Inferior parietal cortex (tissue), 1 donor: Measurements from ENCODE around the gene LRRC36.

ENCODE experiments used
- DNase-seq: peaks from one replicate; pipeline ENCODE4 v3.0.0-alpha.2; 2016; ENCODE audit errors: extremely low spot score

LRRC36 gene, protein sequence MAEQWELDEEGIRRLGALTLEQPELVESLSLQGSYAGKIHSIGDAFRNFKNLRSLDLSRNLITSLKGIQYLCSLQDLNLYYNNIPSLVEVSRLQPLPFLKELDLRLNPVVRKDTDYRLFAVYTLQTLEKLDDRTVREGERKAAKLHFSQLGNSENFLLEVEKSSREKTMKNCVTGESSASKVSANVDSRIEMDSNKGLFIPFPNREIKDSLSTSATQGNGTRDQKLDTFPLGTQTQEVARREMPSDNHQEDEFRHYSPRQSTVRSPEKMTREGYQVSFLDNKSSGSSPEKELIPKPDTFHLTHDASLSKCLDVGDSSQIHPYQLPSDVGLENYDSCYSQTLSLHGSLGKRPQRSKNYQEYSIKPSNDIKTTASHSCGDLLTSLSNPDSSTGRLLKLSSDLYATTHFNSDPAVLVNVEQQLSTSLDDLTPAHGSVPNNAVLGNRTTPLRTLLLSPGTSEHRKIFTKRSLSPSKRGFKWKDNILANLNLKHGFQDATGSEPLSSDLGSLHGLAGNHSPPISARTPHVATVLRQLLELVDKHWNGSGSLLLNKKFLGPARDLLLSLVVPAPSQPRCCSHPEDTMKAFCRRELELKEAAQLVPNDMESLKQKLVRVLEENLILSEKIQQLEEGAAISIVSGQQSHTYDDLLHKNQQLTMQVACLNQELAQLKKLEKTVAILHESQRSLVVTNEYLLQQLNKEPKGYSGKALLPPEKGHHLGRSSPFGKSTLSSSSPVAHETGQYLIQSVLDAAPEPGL

DNA sequence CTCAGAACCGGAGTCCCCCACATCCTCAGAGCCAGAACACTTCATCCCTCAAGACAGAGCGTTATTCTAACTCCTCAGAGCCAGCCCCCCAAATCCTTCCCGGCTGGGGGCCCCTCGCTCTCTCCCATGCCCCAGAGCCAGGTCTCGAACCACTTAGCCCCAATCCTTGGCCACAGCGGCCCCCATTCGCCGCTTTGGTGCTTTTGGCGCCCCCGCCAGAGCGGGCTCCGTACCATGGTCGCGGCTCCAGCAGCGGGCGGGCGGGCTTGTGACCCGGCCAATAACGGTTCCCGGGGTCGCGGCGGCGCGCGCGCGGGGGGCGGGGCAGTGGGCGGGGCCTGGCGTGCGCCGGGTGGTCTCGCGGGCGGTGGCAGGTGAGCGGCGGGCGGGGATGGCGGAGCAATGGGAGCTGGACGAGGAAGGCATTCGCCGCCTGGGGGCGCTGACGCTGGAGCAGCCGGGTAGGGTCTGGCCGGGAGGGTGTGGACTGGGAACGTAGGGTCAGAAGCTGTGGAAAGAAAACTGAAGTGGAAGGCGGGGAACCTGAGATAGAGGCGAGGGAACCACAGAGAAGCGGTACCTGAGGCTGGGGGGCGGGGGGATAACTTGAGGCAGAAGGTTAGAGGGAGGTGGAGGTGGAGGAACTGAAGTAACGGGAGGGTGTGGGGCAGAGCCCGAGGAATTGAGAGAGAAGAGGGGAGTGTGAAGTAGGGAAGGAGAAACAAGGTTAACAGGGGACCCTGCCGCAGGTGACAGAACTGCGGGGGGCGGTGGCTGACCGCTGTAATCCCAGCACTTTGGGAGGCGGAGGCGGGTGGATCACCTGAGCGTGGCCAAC, at the start of gene LRRC36, which contains the start of gene KCTD19:
LRRC36 (plus strand) TSS at position 344 of the 838 bp plus-strand sequence; CDS start at position 392, 48 bp downstream.
KCTD19 (minus strand) TSS at position 270 of the 838 bp plus-strand sequence; CDS start at position 236, 34 bp downstream.
- DNase-seq: no peak

DNA sequence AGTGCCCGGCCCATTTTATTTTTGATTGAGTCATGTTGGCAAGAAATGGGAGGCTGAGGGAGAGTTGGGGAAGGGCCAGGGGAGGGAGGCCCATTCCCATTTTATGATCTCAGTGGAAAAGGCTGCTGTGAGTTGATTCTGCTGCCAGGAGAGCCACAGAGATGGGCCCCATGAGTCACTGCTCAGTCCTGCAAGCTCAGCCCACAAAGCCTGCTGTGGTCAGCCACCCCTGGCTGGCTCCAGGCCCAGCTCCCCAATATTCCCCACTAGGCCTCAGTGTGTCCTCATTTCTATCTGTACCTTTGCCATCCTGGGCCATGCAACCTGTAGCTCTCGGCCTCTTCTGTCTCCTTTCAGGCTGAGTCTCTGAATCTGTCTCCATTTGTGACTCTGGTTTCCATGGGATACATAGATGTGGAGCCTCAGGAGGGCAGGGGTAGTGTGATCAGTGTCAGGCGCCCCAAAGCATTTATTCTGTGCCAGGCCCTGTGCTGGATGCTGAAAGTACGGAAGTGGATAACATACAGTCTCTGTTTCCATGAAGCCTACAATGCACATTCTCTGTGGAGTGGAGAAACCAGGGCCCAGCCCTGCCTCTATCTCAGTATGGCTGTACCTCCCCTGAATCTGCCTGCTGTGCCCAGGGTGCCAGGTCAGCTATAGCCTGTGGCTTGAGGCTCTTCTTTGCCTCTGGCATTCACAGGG, 49.2 kb upstream of the LRRC36 start:
- DNase-seq: no peak

DNA sequence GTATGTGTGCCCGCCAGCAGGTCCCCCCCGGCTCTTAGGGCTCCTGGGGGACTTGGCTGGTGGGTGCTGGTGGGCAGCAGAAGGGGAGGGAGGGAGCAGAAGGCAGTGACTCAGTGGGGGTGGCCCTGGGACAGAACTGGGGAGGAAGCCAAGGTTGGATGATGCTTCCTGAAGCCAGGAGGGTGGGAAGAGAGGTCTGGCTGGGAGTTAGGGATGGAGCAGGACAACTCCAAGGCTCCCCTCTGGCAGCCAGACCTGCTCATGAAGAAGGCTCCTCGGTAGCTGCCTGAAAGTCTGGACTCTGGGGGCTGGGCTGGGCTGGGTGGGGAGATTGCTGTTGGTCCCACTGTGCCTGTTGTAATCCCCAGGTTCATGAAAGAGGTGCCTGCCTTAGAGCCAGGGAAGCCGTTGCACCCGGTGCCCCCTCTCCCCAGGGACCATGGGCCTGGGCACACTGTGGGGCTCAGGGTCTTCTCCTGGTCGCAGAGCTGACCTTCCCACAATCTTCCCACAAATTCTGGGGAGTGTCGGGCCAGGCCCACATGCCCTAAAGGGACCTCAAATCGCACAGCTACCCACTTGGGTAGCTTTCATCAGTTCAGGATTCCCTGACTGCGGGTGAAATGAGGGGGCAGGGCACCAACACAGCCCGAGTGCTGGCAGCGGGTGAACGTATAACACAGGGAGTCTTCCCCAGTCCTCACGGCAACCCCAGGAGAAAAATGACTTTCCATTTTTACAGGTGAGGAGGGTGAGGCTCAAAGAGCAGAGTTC, 48.4 kb upstream of the LRRC36 start:
- DNase-seq: no peak

DNA sequence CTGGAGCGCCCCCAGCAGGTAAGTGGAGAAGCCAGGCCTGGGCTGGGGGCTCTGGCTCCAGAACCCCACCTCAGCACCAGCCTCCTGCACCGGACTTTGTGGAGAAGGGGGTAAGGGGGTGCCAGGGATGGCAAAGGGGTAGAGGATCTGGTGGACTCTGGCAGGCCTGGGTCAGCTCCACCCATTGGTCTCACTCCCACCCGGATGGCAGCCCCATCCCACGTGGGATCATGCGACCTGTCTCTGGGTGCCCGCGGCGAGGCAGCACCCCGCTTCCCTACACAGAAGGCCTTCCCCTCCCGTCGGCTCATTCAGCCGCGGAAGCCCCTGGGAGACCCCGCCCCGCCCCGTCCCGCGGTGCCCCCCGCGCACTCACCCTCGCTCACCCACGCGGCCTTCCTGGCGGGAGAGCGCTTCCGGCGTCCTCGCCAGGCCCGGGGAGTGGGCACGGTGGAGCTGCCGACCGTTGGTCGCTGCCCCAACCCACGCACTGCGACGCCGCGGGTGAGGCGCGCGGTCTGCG, 47.8 kb upstream of the LRRC36 start:
- no peak for DNase-seq

DNA sequence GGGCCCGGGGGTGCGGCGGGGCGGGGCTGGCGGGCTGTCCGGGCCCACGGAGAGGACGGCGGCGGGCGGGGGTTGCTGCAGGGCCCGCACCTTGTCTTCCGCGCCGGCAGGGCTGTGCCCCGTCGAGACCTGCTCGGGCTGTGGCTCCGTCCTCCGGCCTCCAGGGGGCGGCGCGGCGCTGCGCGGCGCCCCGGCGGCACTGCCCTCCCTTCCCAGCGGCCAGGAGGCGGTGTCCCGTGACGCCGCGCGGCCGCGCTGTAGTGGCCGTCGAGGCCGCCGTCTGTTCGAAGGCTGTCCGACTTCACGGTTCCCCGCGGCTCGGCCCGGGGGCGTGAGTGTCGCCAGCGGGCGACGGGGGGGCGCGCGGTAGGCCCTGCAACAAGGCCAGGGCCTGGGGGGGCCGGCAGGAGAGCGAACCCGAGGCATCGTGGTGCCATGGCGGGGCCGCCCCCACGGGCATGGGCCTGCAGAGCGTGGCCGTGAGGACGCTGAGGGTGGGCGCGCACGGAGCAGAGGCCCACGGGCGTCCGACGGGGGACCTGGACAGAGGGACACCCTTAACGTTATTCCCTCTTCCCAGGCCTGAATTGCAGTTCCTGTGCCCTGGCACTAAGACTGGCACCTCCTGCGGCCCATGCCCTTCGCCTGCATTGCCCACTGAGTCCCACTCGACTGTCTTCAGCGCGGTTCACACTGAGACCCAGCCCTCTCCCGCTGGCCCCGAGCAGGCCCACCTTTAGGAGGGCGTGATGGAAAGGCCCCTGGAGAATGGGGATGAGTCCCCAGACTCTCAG, 47.1 kb upstream of the LRRC36 start, which contains the start of gene PLEKHG4:
PLEKHG4 (plus strand) TSS at position 237 of the 794 bp plus-strand sequence; CDS start at position 750, 513 bp downstream.
- DNase-seq: peak; percentile 40

DNA sequence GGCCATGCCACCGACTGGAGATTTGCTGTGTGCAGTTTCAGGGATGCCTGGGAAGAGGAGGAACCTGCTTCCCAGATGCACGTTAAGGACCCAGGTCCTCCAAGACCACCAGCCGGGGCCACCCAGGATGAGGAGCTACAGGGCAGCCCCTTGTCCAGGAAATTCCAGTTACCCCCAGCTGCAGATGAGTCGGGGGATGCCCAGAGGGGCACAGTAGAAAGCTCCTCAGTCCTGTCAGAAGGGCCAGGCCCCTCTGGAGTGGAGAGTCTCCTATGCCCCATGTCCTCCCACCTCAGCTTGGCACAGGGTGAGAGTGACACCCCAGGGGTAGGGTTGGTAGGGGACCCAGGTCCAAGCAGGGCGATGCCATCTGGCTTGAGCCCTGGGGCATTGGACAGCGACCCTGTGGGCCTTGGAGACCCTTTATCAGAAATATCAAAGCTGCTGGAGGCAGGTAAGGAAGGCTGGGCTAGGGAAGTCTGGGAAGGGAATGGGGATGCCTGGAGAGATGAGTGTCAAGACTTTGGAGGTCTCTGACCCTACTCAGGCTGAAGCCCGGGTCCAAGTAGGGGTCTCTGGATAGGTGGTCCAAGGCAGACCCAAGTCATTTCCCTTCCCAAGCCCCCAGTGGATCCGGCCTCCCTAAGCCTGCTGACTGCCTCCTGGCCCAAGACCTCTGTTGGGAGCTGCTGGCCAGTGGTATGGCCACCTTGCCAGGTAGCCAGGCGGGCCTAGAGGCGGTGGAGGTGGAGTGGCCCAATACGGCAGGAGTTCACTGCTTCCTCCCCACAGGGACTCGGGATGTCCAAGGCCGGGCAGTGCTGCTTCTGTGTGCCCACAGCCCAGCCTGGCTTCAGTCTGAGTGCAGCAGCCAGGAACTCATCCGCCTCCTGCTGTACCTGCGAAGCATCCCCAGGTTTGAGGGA, 46.3 kb upstream of the LRRC36 start:
- DNase-seq: no peak

DNA sequence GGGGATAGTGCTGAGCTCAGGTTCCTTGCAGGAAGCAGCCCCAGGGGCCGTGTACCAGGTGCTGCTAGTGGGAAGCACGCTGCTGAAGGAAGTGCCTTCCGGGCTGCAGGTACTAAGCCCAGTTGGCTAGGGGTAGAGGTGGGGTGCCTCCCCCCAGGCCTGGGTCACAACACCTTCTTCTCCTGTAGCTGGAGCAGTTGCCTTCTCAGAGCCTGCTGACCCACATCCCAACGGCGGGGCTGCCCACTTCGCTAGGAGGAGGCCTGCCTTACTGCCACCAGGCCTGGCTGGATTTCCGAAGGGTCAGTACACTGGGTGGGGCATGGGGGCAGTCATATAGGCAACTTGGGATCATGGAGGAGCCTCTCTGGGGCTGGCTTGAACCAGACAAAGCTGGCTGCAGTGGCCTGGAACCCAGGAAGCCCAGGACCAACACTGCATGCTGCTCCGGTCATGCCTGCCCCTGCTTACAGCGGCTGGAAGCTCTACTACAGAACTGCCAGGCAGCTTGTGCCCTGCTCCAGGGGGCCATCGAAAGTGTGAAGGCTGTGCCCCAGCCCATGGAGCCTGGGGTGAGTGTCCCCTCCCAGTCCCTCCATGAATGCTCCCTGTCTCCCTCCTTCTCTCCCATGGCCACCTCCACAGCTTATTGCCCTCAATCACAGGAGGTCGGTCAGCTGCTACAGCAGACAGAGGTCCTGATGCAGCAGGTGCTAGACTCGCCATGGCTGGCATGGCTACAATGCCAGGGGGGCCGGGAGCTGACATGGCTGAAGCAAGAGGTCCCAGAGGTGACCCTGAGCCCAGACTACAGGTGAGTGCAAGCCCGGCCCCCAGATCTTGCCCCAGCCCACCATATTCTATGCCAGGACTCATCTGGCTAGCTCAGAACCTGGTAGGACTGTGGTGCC, 44.8 kb upstream of the LRRC36 start:
- DNase-seq: no peak

DNA sequence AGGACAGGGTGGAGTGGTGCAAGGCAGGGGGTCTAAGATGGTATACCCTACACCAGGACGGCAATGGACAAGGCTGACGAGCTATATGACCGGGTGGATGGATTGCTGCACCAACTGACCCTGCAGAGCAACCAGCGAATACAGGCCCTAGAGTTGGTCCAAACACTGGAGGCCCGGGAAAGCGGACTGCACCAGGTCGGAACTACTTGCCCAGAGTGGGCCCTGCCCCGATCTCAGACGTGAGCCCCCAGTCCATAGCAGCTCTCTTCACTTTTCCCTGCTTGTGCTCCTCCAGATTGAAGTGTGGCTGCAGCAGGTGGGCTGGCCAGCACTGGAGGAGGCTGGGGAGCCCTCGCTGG, 44.2 kb upstream of the LRRC36 start:
- DNase-seq: no peak

DNA sequence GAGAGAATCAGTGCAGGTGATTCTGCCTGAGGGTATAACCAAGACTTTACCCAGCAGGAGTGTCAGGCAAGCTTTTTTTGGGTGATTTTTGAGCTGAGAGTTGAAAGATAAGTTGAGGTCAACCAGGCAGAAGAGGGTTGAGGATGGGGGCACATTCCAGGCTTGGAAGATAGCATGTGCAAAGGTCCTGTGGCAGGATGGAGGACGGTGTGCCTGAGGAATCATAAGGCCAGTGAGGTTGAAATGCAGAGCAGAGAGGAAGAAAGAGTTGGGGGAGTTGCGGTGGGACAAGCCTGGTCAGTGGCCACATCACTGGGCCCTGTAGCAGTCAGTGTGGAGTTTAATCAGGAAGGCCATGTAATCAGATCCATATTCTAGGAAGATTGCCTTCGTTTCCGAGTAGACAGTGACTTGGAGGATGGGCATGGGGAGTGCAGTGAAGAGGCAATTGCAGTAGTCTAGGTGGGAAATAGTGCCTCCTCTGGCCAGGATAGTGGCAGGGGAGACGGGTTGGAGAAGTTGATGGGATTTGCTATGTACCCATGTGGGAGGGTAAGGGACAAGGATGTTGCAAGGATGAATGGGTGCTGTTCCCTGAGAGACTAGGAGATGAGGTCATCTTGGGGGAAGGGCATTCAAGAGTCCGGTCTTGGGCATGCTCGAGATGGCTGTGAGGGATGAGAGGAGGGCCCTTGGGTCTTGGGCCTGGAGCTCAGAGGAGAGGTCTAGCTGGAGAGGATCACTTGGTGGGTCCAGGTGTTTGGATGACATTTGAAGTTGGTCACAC, 43.4 kb upstream of the LRRC36 start:
- no peak for DNase-seq

DNA sequence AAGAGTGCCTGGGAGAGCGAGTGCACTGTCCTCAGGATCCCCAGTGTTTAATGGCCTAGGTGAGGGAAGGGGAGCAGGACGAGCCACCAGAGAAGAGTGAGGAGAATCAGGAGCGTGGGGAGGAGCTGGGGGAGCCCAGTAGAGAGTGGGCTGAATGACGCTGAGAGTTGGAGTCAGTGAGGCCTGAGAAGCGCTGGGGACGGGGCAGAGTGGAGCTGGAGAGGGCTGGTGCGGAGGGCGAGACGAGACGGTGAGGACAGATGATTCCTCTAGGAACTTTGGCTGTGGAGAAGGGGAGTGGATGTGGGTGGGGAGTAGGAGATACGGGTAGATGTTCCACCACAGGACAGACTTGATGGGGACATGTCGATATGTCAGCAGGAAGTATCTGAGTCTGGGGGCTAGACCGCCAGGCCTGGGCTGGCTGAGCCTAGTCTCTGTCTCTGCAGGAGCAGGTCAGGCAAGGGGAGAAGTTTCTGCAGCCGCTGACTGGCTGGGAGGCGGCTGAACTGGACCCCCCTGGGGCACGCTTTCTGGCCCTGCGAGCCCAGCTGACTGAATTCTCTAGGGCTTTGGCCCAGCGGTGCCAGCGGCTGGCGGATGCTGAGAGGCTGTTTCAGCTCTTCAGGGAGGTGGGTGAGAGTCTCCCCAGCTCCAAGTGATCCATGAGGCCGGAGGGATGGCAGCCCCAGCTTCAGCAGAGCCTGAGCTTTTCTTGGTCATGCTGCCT, 42.6 kb upstream of the LRRC36 start:
- DNase-seq: no peak

DNA sequence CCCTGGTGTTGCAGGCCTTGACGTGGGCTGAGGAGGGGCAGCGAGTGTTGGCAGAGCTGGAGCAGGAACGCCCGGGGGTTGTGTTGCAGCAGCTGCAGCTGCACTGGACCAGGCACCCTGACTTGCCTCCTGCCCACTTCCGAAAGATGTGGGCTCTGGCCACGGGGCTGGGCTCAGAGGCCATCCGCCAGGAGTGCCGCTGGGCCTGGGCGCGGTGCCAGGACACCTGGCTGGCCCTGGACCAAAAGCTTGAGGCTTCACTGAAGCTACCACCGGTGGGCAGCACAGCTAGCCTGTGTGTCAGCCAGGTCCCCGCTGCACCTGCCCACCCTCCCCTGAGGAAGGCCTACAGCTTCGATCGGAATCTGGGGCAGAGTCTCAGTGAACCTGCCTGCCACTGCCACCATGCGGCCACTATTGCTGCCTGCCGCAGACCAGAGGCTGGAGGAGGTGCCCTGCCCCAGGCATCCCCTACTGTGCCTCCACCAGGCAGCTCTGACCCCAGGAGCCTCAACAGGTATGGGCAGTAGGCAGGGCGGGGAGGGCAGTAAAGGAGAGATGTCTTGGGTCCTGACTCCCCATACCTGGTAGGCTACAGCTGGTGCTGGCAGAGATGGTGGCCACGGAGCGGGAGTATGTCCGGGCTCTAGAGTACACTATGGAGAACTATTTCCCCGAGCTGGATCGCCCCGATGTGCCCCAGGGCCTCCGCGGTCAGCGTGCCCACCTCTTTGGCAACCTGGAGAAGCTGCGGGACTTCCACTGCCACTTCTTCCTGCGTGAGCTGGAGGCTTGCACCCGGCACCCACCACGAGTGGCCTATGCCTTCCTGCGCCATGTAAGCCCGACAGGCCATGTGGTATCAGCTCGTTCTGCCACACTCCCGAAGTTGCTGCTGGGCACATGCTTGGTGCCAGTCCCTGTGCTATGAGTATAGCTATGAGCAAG, 41.6 kb upstream of the LRRC36 start:
- DNase-seq: no peak

DNA sequence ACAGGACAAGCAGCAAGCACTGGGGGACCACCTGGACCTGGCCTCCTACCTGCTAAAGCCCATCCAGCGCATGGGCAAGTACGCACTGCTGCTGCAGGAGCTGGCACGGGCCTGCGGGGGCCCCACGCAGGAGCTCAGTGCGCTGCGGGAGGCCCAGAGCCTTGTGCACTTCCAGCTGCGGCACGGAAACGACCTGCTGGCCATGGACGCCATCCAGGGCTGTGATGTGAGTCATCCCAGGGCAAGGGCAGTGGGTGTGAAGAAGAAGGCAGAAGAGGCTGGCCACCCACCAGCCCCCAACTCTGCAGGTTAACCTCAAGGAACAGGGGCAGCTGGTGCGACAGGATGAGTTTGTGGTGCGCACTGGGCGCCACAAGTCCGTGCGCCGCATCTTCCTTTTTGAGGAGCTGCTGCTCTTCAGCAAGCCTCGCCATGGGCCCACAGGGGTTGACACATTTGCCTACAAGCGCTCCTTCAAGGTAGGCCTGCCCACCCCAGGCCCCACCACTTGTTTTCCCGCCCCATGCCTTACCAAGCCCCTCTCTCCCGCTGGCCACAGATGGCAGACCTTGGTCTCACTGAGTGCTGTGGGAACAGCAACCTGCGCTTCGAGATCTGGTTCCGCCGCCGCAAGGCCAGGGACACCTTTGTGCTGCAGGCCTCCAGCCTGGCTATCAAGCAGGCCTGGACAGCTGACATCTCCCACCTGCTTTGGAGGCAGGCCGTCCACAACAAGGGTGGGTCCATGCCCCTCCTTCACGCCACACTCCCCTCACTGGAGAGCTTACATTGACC, 40.0 kb upstream of the LRRC36 start:
- no peak for DNase-seq

DNA sequence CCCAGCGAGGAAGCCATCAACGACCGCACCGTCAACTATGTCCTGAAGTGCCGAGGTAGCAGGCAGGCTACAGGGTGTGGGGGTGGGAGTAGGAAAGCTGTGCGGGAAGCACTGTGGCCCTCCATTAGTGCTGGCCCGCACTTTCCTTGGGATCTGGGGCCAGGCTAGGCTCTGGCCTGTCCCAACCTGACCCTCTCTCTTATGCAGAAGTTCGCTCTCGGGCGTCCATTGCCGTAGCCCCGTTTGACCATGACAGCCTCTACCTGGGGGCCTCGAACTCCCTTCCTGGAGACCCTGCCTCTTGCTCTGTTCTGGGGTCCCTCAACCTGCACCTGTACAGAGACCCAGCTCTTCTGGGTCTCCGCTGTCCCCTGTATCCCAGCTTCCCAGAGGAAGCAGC, 38.7 kb upstream of the LRRC36 start:
- DNase-seq: no peak

DNA sequence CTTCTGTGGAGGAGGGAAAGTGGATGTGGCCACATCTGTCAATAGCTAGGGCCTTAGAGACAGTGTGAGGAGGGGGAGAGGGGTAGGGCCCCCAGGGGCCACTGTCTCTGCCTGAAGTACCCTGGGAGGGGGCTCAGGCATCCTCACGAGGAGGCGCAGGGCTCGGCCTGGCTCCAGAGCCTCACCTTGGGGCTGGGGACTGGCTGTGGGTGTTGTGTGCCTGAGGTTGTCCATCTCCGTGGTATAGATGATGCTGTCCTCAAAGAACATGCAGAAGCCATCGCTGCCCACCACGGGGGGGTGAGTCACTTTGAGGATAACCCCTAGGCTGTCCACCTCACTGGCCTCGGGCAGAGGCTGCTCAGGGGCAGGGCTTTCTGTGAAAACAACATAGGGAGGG, 35.2 kb upstream of the LRRC36 start:
- DNase-seq: no peak
